HG02981 (cell line): ENCODE data around the gene CCDC171.
A peak's percentile ranks its signal among the peaks of the same experiment; 100 is the strongest.
"Not testable (repeated sequence)": the region's sequence is repeated elsewhere in the genome, so short reads cannot be mapped to it uniquely, and the experiment has no call there.

Source experiments
- ATAC-seq: cut with Tn5 transposase; IDR thresholded peaks from one replicate; pipeline ENCODE4 v1.9.1; 2021; ENCODE audit warnings: mild to moderate bottlenecking, moderate library complexity; ENCODE audit not compliant: unreplicated experiment

The CCDC171 gene

GRCh38 chr9:15670894-15671293 is 118.1 kb downstream of the CCDC171 start:
- ATAC-seq = peak; percentile 95

GRCh38 chr9:15693701-15694100 is 140.9 kb downstream of the CCDC171 start:
- ATAC-seq = no peak

- ATAC-seq = no peak
Measured at GRCh38 chr9:15696979-15697378, 144.1 kb downstream of the CCDC171 start.

- no peak for ATAC-seq
Measured at GRCh38 chr9:15697446-15697851, 144.6 kb downstream of the CCDC171 start.

GRCh38 chr9:15699876-15700559 is 147.2 kb downstream of the CCDC171 start:
- ATAC-seq = not testable (repeated sequence)

- no peak for ATAC-seq
Measured at GRCh38 chr9:15707000-15707399, 154.2 kb downstream of the CCDC171 start.

GRCh38 chr9:15711531-15711930 is 158.7 kb downstream of the CCDC171 start:
- no peak for ATAC-seq

GRCh38 chr9:15711931-15712330 is 159.1 kb downstream of the CCDC171 start:
- ATAC-seq = no peak

GRCh38 chr9:15714746-15715145 is 161.9 kb downstream of the CCDC171 start:
- no peak for ATAC-seq

GRCh38 chr9:15717290-15717967 is 164.6 kb downstream of the CCDC171 start:
- no peak for ATAC-seq

GRCh38 chr9:15718423-15718822 is 165.6 kb downstream of the CCDC171 start:
- ATAC-seq = no peak

- ATAC-seq = no peak
Measured at GRCh38 chr9:15720861-15721260, 168.0 kb downstream of the CCDC171 start.

GRCh38 chr9:15722888-15723287 is 170.0 kb downstream of the CCDC171 start:
- ATAC-seq = no peak

GRCh38 chr9:15724016-15724415 is 171.2 kb downstream of the CCDC171 start:
- ATAC-seq = no peak

- ATAC-seq = no peak
Measured at GRCh38 chr9:15724612-15725011, 171.8 kb downstream of the CCDC171 start.

GRCh38 chr9:15725953-15726352 is 173.1 kb downstream of the CCDC171 start:
- no peak for ATAC-seq

GRCh38 chr9:15729507-15729906 is 176.7 kb downstream of the CCDC171 start:
- ATAC-seq = no peak

GRCh38 chr9:15735083-15735857 is 182.4 kb downstream of the CCDC171 start:
- no peak for ATAC-seq

GRCh38 chr9:15736569-15736968 is 183.7 kb downstream of the CCDC171 start:
- no peak for ATAC-seq

- ATAC-seq = no peak
Measured at GRCh38 chr9:15738011-15738410, 185.2 kb downstream of the CCDC171 start.

- no peak for ATAC-seq
Measured at GRCh38 chr9:15741015-15741414, 188.2 kb downstream of the CCDC171 start.

GRCh38 chr9:15743512-15743911 is 190.7 kb downstream of the CCDC171 start:
- ATAC-seq = peak; percentile 94
